HUES64 (cell line): ENCODE data around the gene KRTAP12-2.
"Not testable (repeated sequence)": the region's sequence is repeated elsewhere in the genome, so short reads cannot be mapped to it uniquely, and the experiment has no call there.

Source experiments
- H3K27ac ChIP-seq: 2 replicates; pipeline ENCODE4 v1.7.0; 2013; ENCODE audit warnings: low read depth, low read length, inconsistent platforms
- H3K27me3 ChIP-seq: 2 replicates; pipeline ENCODE4 v1.6.1; 2013; ENCODE audit warnings: mild to moderate bottlenecking, low read length; ENCODE audit not compliant: insufficient read depth
- H3K36me3 ChIP-seq: 2 replicates; pipeline ENCODE4 v1.6.1; 2013; ENCODE audit warnings: mild to moderate bottlenecking, low read length; ENCODE audit not compliant: insufficient read depth
- H3K4me1 ChIP-seq: 2 replicates; pipeline ENCODE4 v1.6.1; 2013; ENCODE audit warnings: mild to moderate bottlenecking, low read length, moderate library complexity; ENCODE audit not compliant: insufficient read depth
- H3K4me3 ChIP-seq: 2 replicates; pipeline ENCODE4 v1.5.1; 2013; ENCODE audit warnings: mild to moderate bottlenecking, low read length, moderate library complexity
- H3K9ac ChIP-seq: 2 replicates; pipeline ENCODE4 v1.6.1; 2013; ENCODE audit warnings: mild to moderate bottlenecking, low read depth, low read length
- H3K9me3 ChIP-seq: 2 replicates; pipeline ENCODE4 v1.6.1; 2013; ENCODE audit warnings: low read depth, low read length; ENCODE audit not compliant: insufficient read depth
- WGBS: fragments of 150-250, 120-280 bp; methylation state at CpG from one replicate; pipeline ENCODE4 v1.1.7; 2013; ENCODE audit warnings: missing lambda C conversion rate; 5-methylcytosine and 5-hydroxymethylcytosine counted together

The KRTAP12-2 gene

GRCh38 chr21:44681152-44681551 is 14.4 kb upstream of the KRTAP12-2 start:
- Histone ChIP-seq H3K36me3 (no peaks in the 10 kb centered on the region), H3K4me1 (no peaks in the 10 kb centered on the region), H3K27ac (no peak overlapping the region), H3K27me3 (no peaks in the 10 kb centered on the region), H3K4me3 (no peak overlapping the region), H3K9me3 (no peaks in the 10 kb centered on the region), H3K9ac (no peak overlapping the region)
- 81% methylated on average over 11 of the region's 11 CpGs for WGBS

- Histone ChIP-seq H3K4me3 (no peak overlapping the region), H3K4me1 (no peaks in the 10 kb centered on the region), H3K36me3 (no peaks in the 10 kb centered on the region), H3K9ac (no peak overlapping the region), H3K9me3 (0 out of 2 replicates have a peak, but pooled peaks cover 6% of the 10 kb centered on the region), H3K27ac (no peak overlapping the region), H3K27me3 (no peaks in the 10 kb centered on the region)
- 93% methylated on average over 13 of the region's 13 CpGs for WGBS
Observed at GRCh38 chr21:44677881-44678280, 11.2 kb upstream of the KRTAP12-2 start.

- Histone ChIP-seq H3K27me3 (no peaks in the 10 kb centered on the region), H3K27ac (no peak overlapping the region)
- 100% methylated on average over 1 of the region's 1 CpG for WGBS
Observed at GRCh38 chr21:44671911-44672310, 5.2 kb upstream of the KRTAP12-2 start.

GRCh38 chr21:44670642-44671432 is 4.1 kb upstream of the KRTAP12-2 start:
- H3K27ac ChIP-seq: no peak overlapping the region
- H3K4me1 ChIP-seq: no peaks in the 10 kb centered on the region
- peaks cover 35% of the 10 kb centered on the region for H3K9me3 ChIP-seq
- no peak overlapping the region for H3K9ac ChIP-seq
- 92% methylated on average over 3 of the region's 3 CpGs for WGBS
- H3K36me3 ChIP-seq: no peaks in the 10 kb centered on the region
- no peaks in the 10 kb centered on the region for H3K27me3 ChIP-seq
- no peak overlapping the region for H3K4me3 ChIP-seq

More at GRCh38 chr21:44671911-44672310, 5.2 kb upstream of the KRTAP12-2 start:
- no peak overlapping the region for H3K4me3 ChIP-seq
- no peak overlapping the region for H3K9ac ChIP-seq
- peaks cover 35% of the 10 kb centered on the region for H3K9me3 ChIP-seq
- no peaks in the 10 kb centered on the region for H3K36me3 ChIP-seq
- no peaks in the 10 kb centered on the region for H3K4me1 ChIP-seq

- Histone ChIP-seq H3K9me3 (peaks cover 29% of the 10 kb centered on the region), H3K27ac (no peak overlapping the region), H3K9ac (no peak overlapping the region), H3K4me1 (no peaks in the 10 kb centered on the region), H3K36me3 (no peaks in the 10 kb centered on the region), H3K4me3 (no peak overlapping the region), H3K27me3 (no peaks in the 10 kb centered on the region)
- 100% methylated on average over 1 of the region's 1 CpG for WGBS
Observed at GRCh38 chr21:44667612-44668011, 885 bp upstream of the KRTAP12-2 start.

GRCh38 chr21:44664691-44665090 is 2.0 kb downstream of the KRTAP12-2 start:
- Histone ChIP-seq H3K9ac (no peak overlapping the region), H3K4me1 (peaks cover 12% of the 10 kb centered on the region)
- 93% methylated on average over 5 of the region's 5 CpGs for WGBS

GRCh38 chr21:44661567-44661966 is 5.2 kb downstream of the KRTAP12-2 start:
- H3K9me3 ChIP-seq, H3K27ac ChIP-seq, H3K27me3 ChIP-seq, H3K4me3 ChIP-seq, H3K36me3 ChIP-seq, H3K9ac ChIP-seq: not testable (repeated sequence)
- WGBS: 36% methylated on average over 6 of the region's 7 CpGs
- peaks cover 25% of the 10 kb centered on the region for H3K4me1 ChIP-seq

More at GRCh38 chr21:44664691-44665090, 2.0 kb downstream of the KRTAP12-2 start:
- Histone ChIP-seq H3K9me3 (peaks cover 5% of the 10 kb centered on the region; the same call in 1 of the 2 replicates), H3K36me3 (no peaks in the 10 kb centered on the region), H3K4me3 (no peak overlapping the region), H3K27me3 (no peaks in the 10 kb centered on the region), H3K27ac (no peak overlapping the region)

- no peak overlapping the region for H3K4me3 ChIP-seq
- H3K27ac ChIP-seq: no peak overlapping the region
- no peaks in the 10 kb centered on the region for H3K9me3 ChIP-seq
- WGBS: 74% methylated on average over 9 of the region's 11 CpGs
- no peak overlapping the region for H3K9ac ChIP-seq
- peaks cover 25% of the 10 kb centered on the region for H3K4me1 ChIP-seq
- H3K36me3 ChIP-seq: no peaks in the 10 kb centered on the region
- no peaks in the 10 kb centered on the region for H3K27me3 ChIP-seq
Observed at GRCh38 chr21:44658913-44659595, 7.7 kb downstream of the KRTAP12-2 start.

- peaks cover 25% of the 10 kb centered on the region for H3K4me1 ChIP-seq
- 94% methylated on average over 5 of the region's 5 CpGs for WGBS
- no peaks in the 10 kb centered on the region for H3K36me3 ChIP-seq
- H3K4me3 ChIP-seq: no peak overlapping the region
- no peaks in the 10 kb centered on the region for H3K9me3 ChIP-seq
- no peak overlapping the region for H3K27ac ChIP-seq
- no peak overlapping the region for H3K9ac ChIP-seq
- no peaks in the 10 kb centered on the region for H3K27me3 ChIP-seq
Observed at GRCh38 chr21:44658541-44658910, 8.2 kb downstream of the KRTAP12-2 start.

GRCh38 chr21:44657635-44658540 is 8.8 kb downstream of the KRTAP12-2 start, which contains the start of gene KRTAP12-3:
Gene KRTAP12-3, plus strand, starts transcription at chr21:44657932. Its CDS starts 48 bp downstream, at chr21:44657980.
- no peak within 1 kb of the TSS for H3K27ac ChIP-seq
- H3K9ac ChIP-seq: no peak within 1 kb of the TSS
- 94% methylated on average over 26 of the region's 26 CpGs for WGBS
- H3K27me3 ChIP-seq: no peaks in the 10 kb centered on the region
- H3K9me3 ChIP-seq: no peaks in the 10 kb centered on the region
- H3K4me3 ChIP-seq: no peak within 1 kb of the TSS
- H3K36me3 ChIP-seq: no peaks in the 10 kb centered on the region
- peaks cover 25% of the 10 kb centered on the region for H3K4me1 ChIP-seq

GRCh38 chr21:44656868-44657267 is 9.9 kb downstream of the KRTAP12-2 start:
- no peak overlapping the region for H3K4me3 ChIP-seq
- H3K9ac ChIP-seq: no peak overlapping the region
- H3K4me1 ChIP-seq: peaks cover 25% of the 10 kb centered on the region
- no peak overlapping the region for H3K27ac ChIP-seq
- no peaks in the 10 kb centered on the region for H3K36me3 ChIP-seq
- H3K27me3 ChIP-seq: no peaks in the 10 kb centered on the region
- 76% methylated on average over 1 of the region's 1 CpG for WGBS
- H3K9me3 ChIP-seq: no peaks in the 10 kb centered on the region
